Measurements from ENCODE around the gene TMEM240.
"Not testable (repeated sequence)": the region's sequence is repeated elsewhere in the genome, so short reads cannot be mapped to it uniquely, and the experiment has no call there.

The TMEM240 gene

GRCh38 chr1:1556961-1557360, 16.5 kb upstream of the TMEM240 start:
- not testable (repeated sequence) for DNase-seq

- no peak for DNase-seq
Observed at GRCh38 chr1:1556505-1556904, 16.1 kb upstream of the TMEM240 start.

- no peak for DNase-seq
Observed at GRCh38 chr1:1554926-1555915, 14.8 kb upstream of the TMEM240 start.

GRCh38 chr1:1554550-1554925, 14.1 kb upstream of the TMEM240 start:
- no peak for DNase-seq

DNA sequence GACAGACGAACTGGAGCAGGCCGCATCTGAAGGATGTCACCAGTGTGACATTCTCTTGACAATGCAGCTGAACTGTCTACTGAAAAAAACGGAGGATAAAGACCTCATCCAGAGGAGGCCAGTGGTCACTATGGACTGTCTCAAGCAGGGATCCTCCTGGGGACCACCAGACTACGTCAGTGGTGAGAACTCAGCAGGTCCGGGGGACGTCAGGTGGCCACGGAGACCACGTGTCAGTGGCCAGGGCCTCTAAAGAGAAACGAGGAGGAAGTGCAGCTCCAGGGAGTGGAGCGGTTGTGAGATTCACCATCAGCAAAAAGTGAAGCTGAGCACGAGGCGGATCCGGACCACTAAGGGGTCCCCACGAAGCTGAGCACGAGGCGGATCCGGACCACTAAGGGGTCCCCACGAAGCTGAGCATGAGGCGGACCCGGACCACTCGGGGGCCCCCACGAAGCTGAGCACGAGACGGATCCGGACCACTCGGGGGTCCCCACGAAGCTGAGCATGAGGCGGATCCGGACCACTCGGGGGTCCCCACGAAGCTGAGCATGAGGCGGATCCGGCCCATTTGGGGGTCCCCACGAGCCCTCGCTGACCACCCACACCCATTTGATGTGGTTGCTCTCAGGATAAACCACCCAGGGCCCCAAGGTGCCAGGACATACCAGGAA, 13.5 kb upstream of the TMEM240 start:
- no peak for DNase-seq

- DNase-seq = no peak
Observed at GRCh38 chr1:1552263-1552639, 11.8 kb upstream of the TMEM240 start.

DNA sequence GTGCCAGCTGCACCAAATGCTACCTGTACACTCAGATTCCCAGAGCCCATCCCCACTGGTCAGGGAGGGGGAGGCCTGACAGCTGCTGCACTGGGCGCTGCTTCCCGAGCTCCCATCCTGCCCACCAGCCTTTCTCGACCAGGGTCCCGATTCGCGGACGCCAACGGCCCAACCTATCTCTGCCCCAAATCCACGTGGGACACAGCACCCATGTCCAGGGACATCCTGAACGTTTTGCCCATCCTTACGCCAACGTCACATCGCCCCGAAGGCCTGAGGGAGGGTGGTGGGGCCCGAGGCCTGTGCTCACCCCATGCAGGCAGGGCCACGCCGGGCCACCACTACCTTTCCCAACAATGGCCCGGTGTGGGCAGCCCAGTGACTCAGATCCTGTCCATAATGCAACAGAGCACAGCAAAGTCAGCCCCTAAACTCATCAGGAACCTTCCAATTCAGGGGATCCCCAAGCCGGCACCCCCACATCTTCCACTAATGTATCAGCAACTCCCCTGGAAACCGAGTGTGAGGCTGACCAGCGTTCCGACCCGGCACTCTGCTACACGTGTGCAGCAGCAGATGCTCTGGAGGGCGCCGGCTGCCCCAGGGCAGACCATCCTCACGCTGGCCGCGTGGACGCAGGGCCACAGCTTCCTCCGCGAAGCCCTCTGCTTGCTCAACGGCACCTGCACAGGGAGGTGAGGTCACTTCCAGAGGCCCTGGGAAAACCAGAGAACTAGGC, 11.3 kb upstream of the TMEM240 start:
- DNase-seq = no peak

DNA sequence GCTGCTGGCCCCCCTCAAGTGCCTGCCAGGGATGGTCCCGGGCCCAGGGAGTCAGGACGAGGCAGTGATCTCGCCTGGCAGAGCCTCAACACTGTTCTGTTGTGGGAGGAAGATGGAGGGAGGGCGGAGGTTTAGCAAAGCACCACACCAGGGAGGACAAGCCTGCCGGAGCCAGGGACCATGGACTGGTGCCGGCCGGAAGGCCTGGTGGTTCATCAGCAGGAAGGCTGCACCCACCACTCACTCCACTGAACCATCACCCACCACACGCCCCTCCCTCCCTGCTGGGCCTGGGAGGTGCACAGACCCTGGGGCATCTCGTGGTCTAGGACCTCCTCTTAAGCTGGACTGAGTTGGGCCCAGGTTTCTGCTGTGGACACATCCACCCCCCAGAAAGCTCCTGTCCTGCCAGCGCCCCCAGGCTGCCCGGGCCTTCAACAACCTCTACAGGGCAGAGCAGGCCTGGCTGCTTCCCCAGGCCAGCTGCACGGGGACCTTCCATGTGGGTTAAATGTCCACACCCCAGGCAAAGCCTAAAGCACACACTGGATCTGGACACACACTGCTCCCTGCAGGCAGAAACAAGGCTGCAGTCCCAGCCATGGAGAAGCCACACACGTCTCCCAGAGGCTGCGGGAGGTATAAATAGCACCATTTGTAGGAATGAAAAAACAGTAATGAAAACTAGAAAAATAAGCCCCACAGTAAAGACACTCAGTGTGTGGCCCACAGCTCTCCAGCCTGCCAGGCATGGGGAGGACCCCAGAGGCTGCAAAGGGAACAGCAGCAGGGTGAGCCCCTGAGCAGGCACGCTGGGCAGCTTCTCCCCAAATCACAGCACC, 10.4 kb upstream of the TMEM240 start:
- no peak for DNase-seq

DNA sequence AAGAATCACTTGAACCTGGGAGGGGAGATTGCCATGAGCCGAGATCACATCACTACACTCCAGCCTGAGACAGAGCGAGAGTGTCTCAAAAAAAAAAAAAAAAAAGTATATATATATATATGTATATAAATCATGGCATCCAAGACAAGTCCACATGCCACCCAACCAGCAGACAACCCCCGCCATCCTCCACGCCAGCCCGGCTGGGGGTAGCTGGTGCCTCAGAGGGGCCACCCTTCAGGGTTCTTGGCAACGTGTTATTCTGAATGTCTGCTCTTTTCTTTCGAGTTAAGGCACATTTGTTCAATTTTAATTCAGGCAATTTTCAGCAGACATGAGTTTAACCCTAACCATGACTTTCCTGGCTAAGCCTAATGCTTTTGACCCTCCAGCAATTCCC, 9.7 kb upstream of the TMEM240 start:
- no peak for DNase-seq

DNA sequence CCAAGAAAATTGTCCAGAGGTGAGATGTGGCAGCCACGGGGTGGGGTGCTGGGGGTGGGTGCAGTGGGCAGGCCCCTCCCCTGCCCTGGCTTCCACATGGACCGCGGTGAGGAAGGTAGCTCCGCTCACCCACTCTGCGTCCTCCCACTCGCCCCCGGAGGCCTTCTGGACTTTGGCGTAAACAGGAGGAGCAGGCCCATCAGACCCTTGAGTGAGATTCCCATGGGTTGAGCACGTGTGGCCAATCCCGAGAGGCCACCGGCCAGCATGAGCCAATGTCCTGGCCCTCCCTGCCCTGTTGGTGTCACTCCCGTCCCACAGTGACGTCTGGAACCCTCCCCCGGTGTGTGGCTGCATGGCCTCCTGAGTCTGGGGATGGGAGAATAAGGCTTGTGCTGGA, 8.2 kb upstream of the TMEM240 start:
- DNase-seq = no peak

DNA sequence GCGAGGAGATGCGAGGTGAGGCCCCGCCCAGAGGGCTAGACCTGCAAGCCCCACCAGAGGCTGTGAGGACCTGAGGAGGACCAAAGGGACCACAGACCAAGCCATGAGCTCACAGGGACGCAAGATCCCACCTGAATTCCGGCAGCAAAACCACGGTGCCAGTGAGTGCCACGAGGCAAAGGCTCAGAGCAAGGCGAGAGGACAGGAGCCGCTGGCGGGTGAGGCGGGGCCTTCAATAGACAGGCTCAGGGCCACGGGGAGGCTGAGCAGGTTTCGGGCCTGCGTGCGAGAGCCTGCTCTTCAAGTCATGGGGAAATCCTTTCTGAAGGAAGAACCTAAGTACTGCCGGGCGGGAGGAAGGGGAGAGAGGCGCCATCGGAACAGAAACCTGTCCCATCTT, 7.1 kb upstream of the TMEM240 start:
- DNase-seq = no peak

- DNase-seq = no peak
Observed at GRCh38 chr1:1547011-1547410, 6.6 kb upstream of the TMEM240 start.

GRCh38 chr1:1545946-1546737, 5.7 kb upstream of the TMEM240 start:
- DNase-seq = no peak

- no peak for DNase-seq
Observed at GRCh38 chr1:1544544-1544943, 4.1 kb upstream of the TMEM240 start.

- DNase-seq = no peak
Observed at GRCh38 chr1:1543706-1544099, 3.3 kb upstream of the TMEM240 start.

DNA sequence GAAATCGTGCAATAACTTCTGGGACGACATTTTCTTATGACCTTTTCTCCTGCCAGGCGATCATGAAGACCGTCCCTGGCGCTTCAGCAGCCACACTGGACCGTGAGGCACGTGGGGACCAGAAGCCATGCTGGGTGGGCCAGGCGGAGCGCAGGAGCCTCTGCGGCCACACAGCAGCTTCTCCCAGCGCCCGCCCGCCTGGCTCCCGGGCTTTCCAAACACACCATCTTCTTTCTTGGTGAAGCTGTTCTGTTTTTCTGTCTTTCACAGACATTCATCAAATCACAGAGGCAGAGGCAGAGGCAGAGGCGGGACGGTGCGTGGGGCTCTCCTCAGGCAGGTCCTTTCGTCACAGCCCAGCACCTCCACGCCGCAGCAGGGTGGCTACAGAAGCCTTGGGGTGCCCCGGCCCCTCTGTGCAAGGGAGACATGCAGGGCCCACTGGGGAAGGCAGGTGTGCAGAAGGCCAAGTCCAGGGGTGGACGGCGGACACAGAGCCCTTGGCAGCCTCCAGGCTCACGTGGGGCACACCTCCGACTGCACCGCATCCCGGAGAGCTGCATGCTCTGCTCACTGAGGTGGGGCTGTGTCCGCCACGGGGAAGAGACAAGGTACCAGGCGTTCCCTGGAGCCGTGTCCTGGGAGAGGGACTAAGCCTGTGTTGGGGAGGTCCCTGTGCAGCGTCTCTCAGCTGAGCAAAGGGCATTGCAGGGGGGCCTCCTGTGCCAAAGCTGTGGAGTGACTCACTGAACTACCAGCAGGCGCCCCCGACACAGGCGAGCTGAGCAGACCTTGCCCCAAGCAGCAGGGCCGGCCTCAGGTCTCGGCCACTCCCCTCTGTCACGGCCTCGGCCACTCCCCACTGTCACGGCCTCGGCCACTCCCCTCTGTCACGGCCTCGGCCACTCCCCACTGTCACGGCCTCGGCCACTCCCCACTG, 2.6 kb upstream of the TMEM240 start:
- DNase-seq = peak; percentile 26

- no peak for DNase-seq
Observed at GRCh38 chr1:1541956-1542765, 1.7 kb upstream of the TMEM240 start.

GRCh38 chr1:1540818-1541628, 599 bp upstream of the TMEM240 start:
- DNase-seq = no peak

Data from CD4-positive, alpha-beta T cell treated with Interleukin-21 for 1 hour (primary cell).